ENCODE data around the gene CALU.

The CALU gene

DNA sequence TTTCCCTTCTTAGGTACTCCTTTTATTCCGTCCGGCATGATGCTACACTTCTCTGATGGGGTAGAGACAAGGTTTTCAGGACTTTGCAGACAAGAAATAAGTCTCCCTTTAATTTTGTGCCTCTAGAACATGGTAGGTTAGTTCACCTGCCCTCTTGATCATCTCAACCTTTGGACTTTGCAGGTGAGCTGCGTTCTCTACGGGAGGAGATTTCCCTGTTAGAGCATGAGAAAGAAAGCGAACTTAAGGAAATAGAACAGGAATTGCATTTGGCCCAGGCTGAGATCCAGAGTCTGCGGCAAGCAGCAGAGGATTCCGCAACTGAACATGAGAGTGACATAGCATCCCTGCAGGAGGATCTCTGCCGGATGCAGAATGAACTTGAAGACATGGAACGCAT, 61.8 kb downstream of the CALU start:
- Histone ChIP-seq H3K4me3 (ENCODE audit: low read depth in 1 of 2, low read length in 1 of 2) (no peak overlapping the region), H3K4me1 (ENCODE audit: control insufficient read depth in 1 of 2, insufficient read depth in 1 of 2, low read depth in 1 of 2, low read length in 1 of 2) (no peaks in the 10 kb centered on the region), H3K27ac (no peak overlapping the region), H3K36me3 (no peaks in the 10 kb centered on the region), H3K9me3 (no peaks in the 10 kb centered on the region), H3K27me3 (no peaks in the 10 kb centered on the region)
- TF ChIP-seq, protein P1, sequence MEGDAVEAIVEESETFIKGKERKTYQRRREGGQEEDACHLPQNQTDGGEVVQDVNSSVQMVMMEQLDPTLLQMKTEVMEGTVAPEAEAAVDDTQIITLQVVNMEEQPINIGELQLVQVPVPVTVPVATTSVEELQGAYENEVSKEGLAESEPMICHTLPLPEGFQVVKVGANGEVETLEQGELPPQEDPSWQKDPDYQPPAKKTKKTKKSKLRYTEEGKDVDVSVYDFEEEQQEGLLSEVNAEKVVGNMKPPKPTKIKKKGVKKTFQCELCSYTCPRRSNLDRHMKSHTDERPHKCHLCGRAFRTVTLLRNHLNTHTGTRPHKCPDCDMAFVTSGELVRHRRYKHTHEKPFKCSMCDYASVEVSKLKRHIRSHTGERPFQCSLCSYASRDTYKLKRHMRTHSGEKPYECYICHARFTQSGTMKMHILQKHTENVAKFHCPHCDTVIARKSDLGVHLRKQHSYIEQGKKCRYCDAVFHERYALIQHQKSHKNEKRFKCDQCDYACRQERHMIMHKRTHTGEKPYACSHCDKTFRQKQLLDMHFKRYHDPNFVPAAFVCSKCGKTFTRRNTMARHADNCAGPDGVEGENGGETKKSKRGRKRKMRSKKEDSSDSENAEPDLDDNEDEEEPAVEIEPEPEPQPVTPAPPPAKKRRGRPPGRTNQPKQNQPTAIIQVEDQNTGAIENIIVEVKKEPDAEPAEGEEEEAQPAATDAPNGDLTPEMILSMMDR (IDR thresholded peaks at IDR 0.05): no peak

DNA sequence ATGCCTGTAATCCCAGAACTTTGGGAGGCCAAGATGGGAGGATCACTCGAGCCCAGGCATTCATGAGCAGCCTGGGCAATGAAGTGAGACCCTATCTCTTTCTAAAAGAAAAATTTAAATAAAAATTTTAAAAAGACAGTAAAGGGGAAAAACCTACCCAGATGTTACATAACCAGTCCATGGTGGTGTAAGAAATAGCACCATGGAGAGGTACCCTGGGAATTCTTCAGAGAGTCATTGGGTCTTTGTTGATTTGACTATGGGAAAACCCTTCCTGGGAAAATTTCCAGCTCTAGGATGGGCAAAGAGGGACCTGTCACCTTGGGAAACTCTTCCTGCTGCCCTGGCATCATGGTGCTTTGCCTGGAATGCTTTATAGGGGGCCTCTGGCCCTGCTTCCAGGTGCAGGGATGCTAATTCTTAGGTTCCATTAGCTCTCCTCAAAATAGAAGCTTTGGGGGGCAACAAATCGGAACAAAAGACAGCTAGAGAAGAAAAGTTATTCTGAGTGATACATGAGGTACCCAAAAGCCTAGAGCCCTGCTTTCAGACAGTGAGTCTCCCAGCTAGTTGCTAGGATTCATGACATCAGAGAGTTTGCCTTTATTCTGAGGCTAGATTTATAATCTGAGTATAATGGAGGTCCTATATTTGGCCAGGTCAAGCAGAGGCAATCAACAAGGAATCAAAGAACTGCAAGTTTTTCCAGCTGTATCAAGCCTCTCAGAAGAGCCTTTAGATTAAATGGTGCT, 62.7 kb downstream of the CALU start:
- Histone ChIP-seq H3K36me3 (no peaks in the 10 kb centered on the region), H3K9me3 (no peaks in the 10 kb centered on the region), H3K27ac (no peak overlapping the region), H3K27me3 (no peaks in the 10 kb centered on the region), H3K4me3 (ENCODE audit: low read depth in 1 of 2, low read length in 1 of 2) (no peak overlapping the region), H3K4me1 (ENCODE audit: control insufficient read depth in 1 of 2, insufficient read depth in 1 of 2, low read depth in 1 of 2, low read length in 1 of 2) (no peaks in the 10 kb centered on the region)
- TF ChIP-seq, protein P1 (IDR thresholded peaks at IDR 0.05): no peak

DNA sequence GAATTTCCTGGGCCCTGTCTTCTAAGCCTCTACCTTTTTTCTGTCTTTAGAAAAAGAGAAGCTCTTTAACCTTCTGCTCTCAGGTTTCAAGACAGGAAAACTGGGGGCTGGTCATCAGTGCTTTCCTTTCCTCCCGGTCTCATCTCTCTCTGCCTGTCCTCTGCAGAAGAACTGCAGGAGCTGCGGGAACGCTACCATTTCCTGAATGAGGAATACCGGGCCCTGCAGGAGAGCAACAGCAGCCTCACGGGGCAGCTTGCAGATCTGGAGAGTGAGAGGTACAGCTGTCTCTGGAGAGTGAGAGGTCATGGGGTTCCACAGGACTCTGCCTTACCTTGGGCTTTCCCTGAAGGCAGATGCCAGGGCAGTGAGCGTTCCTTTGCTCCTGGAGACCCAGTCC, 65.3 kb downstream of the CALU start:
- H3K36me3 ChIP-seq: no peaks in the 10 kb centered on the region
- TF ChIP-seq, protein P1 (IDR thresholded peaks at IDR 0.05): no peak
- H3K9me3 ChIP-seq: no peaks in the 10 kb centered on the region
- no peaks in the 10 kb centered on the region for H3K27me3 ChIP-seq
- H3K4me1 ChIP-seq (ENCODE audit: control insufficient read depth in 1 of 2, insufficient read depth in 1 of 2, low read depth in 1 of 2, low read length in 1 of 2): no peaks in the 10 kb centered on the region
- no peak overlapping the region for H3K27ac ChIP-seq
- no peak overlapping the region for H3K4me3 ChIP-seq (ENCODE audit: low read depth in 1 of 2, low read length in 1 of 2)

DNA sequence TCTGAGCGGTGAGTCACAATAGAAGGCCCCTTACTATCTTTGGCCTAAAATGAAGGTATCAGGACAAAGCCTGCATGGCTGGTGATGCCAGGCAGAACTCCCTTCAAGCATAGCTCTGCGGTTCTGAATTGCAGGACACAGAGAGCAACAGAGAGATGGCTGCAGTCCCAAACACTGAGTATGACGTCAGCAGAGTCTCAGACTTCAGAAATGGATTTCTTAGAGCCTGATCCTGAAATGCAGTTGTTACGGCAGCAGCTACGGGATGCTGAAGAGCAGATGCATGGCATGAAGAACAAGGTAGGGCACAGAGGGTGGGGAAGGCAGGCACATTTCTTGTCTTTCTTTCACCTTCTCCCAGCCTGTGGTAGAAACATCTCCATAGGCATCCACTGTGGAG, 66.1 kb downstream of the CALU start:
- Histone ChIP-seq H3K36me3 (no peaks in the 10 kb centered on the region), H3K27ac (no peak overlapping the region), H3K4me1 (ENCODE audit: control insufficient read depth in 1 of 2, insufficient read depth in 1 of 2, low read depth in 1 of 2, low read length in 1 of 2) (no peaks in the 10 kb centered on the region), H3K9me3 (no peaks in the 10 kb centered on the region), H3K27me3 (no peaks in the 10 kb centered on the region), H3K4me3 (ENCODE audit: low read depth in 1 of 2, low read length in 1 of 2) (no peak overlapping the region)
- TF ChIP-seq, protein P1 (IDR thresholded peaks at IDR 0.05): no peak

DNA sequence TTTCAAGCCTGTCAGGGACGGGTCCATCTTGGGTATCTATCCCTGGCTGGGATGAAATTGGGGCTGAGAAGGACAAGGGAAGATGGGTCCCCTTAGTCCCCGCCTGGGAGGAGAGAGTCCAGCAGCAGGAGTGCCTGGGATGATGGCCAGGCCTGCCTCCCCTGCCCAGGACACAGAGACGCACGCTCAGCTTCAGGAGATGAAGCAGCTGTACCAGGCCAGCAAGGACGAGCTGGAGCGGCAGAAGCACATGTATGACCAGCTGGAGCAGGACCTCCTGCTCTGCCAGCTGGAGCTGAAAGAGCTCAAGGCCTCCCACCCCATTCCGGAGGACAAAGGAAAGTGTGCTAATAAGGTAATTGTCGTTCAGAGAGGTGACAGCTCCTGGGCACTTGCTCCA, 68.0 kb downstream of the CALU start:
- Histone ChIP-seq H3K27ac (no peak overlapping the region), H3K4me1 (ENCODE audit: control insufficient read depth in 1 of 2, insufficient read depth in 1 of 2, low read depth in 1 of 2, low read length in 1 of 2) (peaks cover 2% of the 10 kb centered on the region in 2 experiments), H3K36me3 (no peaks in the 10 kb centered on the region), H3K4me3 (ENCODE audit: low read depth in 1 of 2, low read length in 1 of 2) (no peak overlapping the region), H3K27me3 (no peaks in the 10 kb centered on the region), H3K9me3 (no peaks in the 10 kb centered on the region)
- TF ChIP-seq, protein P1 (IDR thresholded peaks at IDR 0.05): no peak

Measured in neutrophil (primary cell).